Neural crest cell (in vitro differentiated cells): ENCODE data around the gene ZBTB18. TPM values are rescaled to one million over a fixed set of nuclear protein-coding genes. Genes with fewer than 3 reads are reported as not detected.

Experiments
- DNase-seq: peaks from one replicate; pipeline ENCODE4 v3.0.0; 2021; ENCODE audit warnings: low read depth, mixed read lengths, low spot score
- H3K27ac Mint-ChIP-seq: one replicate; pipeline ENCODE4 v1.8.0; 2021; ENCODE audit warnings: mild to moderate bottlenecking, mixed read lengths; ENCODE audit not compliant: unreplicated experiment
- H3K27me3 Mint-ChIP-seq: 2 replicates; pipeline ENCODE4 v1.8.0; 2021; ENCODE audit warnings: low read depth, mild to moderate bottlenecking, mixed read lengths
- H3K36me3 Mint-ChIP-seq: 2 replicates; pipeline ENCODE4 v1.8.0; 2021; ENCODE audit warnings: low read depth, mild to moderate bottlenecking, mixed read lengths
- H3K4me1 Mint-ChIP-seq: 2 replicates; pipeline ENCODE4 v1.8.0; 2021; ENCODE audit warnings: mixed read lengths
- H3K4me3 Mint-ChIP-seq: one replicate; pipeline ENCODE4 v1.8.0; 2021; ENCODE audit warnings: mild to moderate bottlenecking, mixed read lengths
- H3K9me3 Mint-ChIP-seq: 2 replicates; pipeline ENCODE4 v1.8.0; 2021; ENCODE audit warnings: mixed read lengths
- CTCF ChIP-seq: fragments of 200-600 bp; sonication (generic); conservative IDR thresholded peaks from 2 replicates; pipeline ENCODE4 v1.5.0; 2021; ENCODE audit warnings: antibody characterized with exemption, mild to moderate bottlenecking
- total RNA-seq: library from RNA; stranded (reverse); gene quantifications from 2 replicates; pipeline ENCODE4 v1.2.1, GENCODE V29; 2021

ZBTB18 gene
- total RNA-seq, 1 donor from 2014 or later = 29.3 TPM

GRCh38 chr1:244077473-244078220 lies 26.6 kb downstream of the ZBTB18 start:
- Mint-ChIP-seq H3K4me1 (peaks cover 9% of the 10 kb centered on the region), H3K27ac (no peak overlapping the region), H3K27me3 (peaks cover 23% of the 10 kb centered on the region), H3K9me3 (peaks cover 3% of the 10 kb centered on the region), H3K4me3 (no peak overlapping the region), H3K36me3 (no peaks in the 10 kb centered on the region)
- TF ChIP-seq CTCF = no peak
- DNase-seq = no peak

DNA sequence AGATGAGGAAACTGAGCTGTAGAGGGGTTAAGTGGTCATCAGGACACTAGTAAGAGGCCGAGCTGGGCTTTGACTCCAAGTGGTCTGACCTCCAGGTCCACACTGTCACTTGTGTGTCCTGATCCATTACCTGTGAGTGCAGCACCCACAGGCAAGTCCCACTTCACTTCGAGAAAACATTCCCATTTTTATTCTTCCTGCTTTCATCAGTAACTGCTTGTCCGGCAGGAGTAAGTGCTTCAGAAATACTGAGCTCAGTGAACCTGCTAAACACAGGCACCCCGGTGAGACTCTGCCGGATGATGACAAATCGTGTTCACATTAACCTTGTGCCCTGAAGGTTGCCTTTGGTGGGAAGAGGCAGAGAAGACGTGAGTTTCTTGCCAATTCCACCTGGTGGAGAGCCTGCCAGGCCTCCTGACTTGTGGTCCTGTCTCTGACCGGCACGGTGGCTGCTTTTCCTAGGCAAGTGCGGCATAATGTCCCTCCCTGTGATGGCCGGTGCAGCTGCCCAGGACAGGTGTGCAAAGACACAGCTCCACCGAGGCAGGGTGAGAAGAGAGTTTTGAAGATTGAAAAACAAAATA lies 29.4 kb downstream of the ZBTB18 start:
- no peak for DNase-seq
- TF ChIP-seq CTCF = no peak
- Mint-ChIP-seq H3K4me3 (no peak overlapping the region), H3K9me3 (peaks cover 7% of the 10 kb centered on the region), H3K36me3 (peaks cover 4% of the 10 kb centered on the region), H3K27me3 (peaks cover 11% of the 10 kb centered on the region), H3K27ac (no peak overlapping the region), H3K4me1 (peaks cover 8% of the 10 kb centered on the region)

GRCh38 chr1:244082969-244083368 lies 31.9 kb downstream of the ZBTB18 start:
- TF ChIP-seq CTCF = no peak
- Mint-ChIP-seq H3K36me3 (peaks cover 4% of the 10 kb centered on the region), H3K4me3 (no peak overlapping the region), H3K27me3 (peaks cover 10% of the 10 kb centered on the region), H3K9me3 (peaks cover 13% of the 10 kb centered on the region), H3K4me1 (peaks cover 5% of the 10 kb centered on the region), H3K27ac (no peak overlapping the region)
- DNase-seq = no peak

DNA sequence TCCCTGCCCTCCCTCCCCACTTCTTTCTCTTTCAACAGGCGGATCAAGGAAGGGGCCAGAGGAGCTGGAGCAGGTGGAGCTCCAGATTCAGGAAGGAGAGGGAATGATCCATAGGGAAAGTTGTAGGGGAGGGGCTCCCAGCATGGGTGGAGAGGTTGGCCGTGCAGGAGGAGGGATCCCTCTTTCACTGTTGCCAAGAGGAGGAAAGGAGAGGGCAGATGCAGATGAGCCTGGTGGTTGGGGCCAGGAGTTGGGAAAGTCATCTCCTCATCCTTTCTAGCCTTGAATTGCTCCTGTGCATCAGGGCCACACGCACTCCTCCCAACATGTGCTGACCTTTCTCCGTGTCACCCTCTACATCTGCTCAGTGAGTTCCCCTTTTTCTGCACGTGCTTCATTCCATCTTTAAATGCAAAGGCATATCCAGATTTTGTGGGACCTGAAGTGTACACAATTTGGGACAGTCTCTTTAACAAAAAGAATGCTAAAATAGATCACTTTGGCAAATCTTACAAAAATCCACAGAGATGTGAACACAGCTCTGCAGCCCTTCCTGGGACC lies 32.4 kb downstream of the ZBTB18 start:
- peaks cover 13% of the 10 kb centered on the region for H3K9me3 Mint-ChIP-seq
- peaks cover 10% of the 10 kb centered on the region for H3K27me3 Mint-ChIP-seq
- peaks cover 4% of the 10 kb centered on the region for H3K36me3 Mint-ChIP-seq
- DNase-seq = no peak
- H3K4me1 Mint-ChIP-seq = peaks cover 5% of the 10 kb centered on the region
- no peak overlapping the region for H3K4me3 Mint-ChIP-seq
- no peak overlapping the region for H3K27ac Mint-ChIP-seq
- no peak for TF ChIP-seq CTCF

DNA sequence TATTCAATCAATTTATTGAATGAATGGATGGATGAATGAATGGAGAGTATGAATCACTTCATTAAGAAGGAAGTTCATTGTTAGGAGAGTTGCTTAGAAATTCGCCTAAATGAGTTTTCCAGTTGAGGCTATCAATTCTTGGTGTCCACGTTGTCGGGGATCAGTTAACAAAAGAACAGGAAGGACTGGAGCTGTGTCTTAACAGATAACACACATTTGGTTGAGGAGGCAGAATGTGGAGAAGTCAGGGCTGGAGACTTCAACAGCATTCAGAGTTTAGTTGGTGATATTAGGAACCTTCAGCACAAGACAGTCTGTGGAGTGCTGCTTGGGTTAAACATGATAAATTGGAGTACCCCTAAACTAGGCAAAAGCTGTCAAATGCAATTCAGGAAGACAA lies 33.7 kb downstream of the ZBTB18 start:
- Mint-ChIP-seq H3K36me3 (peaks cover 4% of the 10 kb centered on the region), H3K27me3 (peaks cover 10% of the 10 kb centered on the region), H3K9me3 (peaks cover 13% of the 10 kb centered on the region), H3K27ac (no peak overlapping the region), H3K4me1 (peaks cover 5% of the 10 kb centered on the region), H3K4me3 (no peak overlapping the region)
- no peak for DNase-seq
- no peak for TF ChIP-seq CTCF
